IMR-90 (cell line): ENCODE data around the gene CEP41. TPM values are rescaled to one million over a fixed set of nuclear protein-coding genes. Genes with fewer than 3 reads are reported as not detected.

Experiments used
- ATAC-seq: fragments of 200-7000 bp; cut with Tn5 transposase; 2 replicates; pipeline ENCODE4 v1.9.1; 2020; ENCODE audit warnings: low read depth, mild to moderate bottlenecking, moderate library complexity
- BruUV-seq: library from RNA; stranded (reverse); fragments of 400-500 nt; replicated peaks from 2 replicates; lab custom pipeline; 2021; lab: Mats Ljungman, UMichigan
- CTCF ChIA-PET: fragments of 300-600 bp; formaldehyde crosslinking; extraction: SDS; loops from one replicate; lab custom pipeline; 2021; ENCODE audit warnings: antibody characterized with exemption; lab: Yijun Ruan, JAX
- POLR2A ChIA-PET: fragments of 300-600 bp; sonication (Branson Sonifier 250); formaldehyde crosslinking; loops from one replicate; lab custom pipeline; 2022; ENCODE audit warnings: antibody characterized with exemption; ENCODE audit not compliant: unreplicated experiment; lab: Charles Lee
- DNase-seq: peaks from one replicate; pipeline ENCODE4 v3.0.0; 2013
- H2AFZ ChIP-seq: replicated peaks from 2 replicates; pipeline ENCODE3; 2013; ENCODE audit warnings: low read length, mild to moderate bottlenecking; ENCODE audit not compliant: poor library complexity
- H2AK5ac ChIP-seq: 2 replicates; pipeline ENCODE4 v1.6.1; 2013; ENCODE audit warnings: low read depth, low read length, inconsistent platforms
- H2AK9ac ChIP-seq: replicated peaks from 2 replicates; pipeline ENCODE3; 2013; ENCODE audit warnings: mild to moderate bottlenecking, low read depth, low read length, moderate library complexity; ENCODE audit not compliant: poor library complexity
- H2BK120ac ChIP-seq: 2 replicates; pipeline ENCODE4 v1.6.1; 2013; ENCODE audit warnings: low read depth, low read length, inconsistent platforms
- H2BK15ac ChIP-seq: 3 replicates; pipeline ENCODE4 v1.6.1; 2013; ENCODE audit warnings: low read depth, low read length, inconsistent platforms
- H2BK20ac ChIP-seq: 2 replicates; pipeline ENCODE4 v1.6.1; 2013; ENCODE audit warnings: low read depth, mild to moderate bottlenecking, inconsistent platforms, low read length, moderate library complexity
- H2BK5ac ChIP-seq: 2 replicates; pipeline ENCODE4 v1.6.1; 2013; ENCODE audit warnings: mild to moderate bottlenecking, low read depth, low read length, inconsistent platforms; ENCODE audit not compliant: poor library complexity, severe bottlenecking
- H3K14ac ChIP-seq: replicated peaks from 2 replicates; pipeline ENCODE4 v1.6.1; 2013; ENCODE audit warnings: low read depth, low read length, inconsistent platforms
- H3K18ac ChIP-seq: 2 replicates; pipeline ENCODE4 v1.6.1; 2013; ENCODE audit warnings: low read depth, low read length, control low read depth
- H3K23ac ChIP-seq: 2 replicates; pipeline ENCODE4 v1.6.1; 2013; ENCODE audit warnings: low read depth, low read length, inconsistent platforms
- H3K27ac ChIP-seq: 2 replicates; pipeline ENCODE4 v1.5.1; 2013; ENCODE audit warnings: mild to moderate bottlenecking, control low read depth, low read length; ENCODE audit not compliant: insufficient read depth
- H3K27me3 ChIP-seq: 2 replicates; pipeline ENCODE4 v1.6.1; 2013; ENCODE audit warnings: low read length; ENCODE audit not compliant: control insufficient read depth, insufficient read depth
- H3K36me3 ChIP-seq: 2 replicates; pipeline ENCODE4 v1.6.1; 2013; ENCODE audit warnings: low read length, mixed read lengths; ENCODE audit not compliant: control insufficient read depth, insufficient read depth
- H3K4ac ChIP-seq: 2 replicates; pipeline ENCODE4 v1.6.1; 2013; ENCODE audit warnings: low read depth, low read length, inconsistent platforms
- H3K4me1 ChIP-seq: 2 replicates; pipeline ENCODE4 v1.6.1; 2013; ENCODE audit warnings: low read length, mixed read lengths; ENCODE audit not compliant: control insufficient read depth, insufficient read depth
- H3K4me2 ChIP-seq: 2 replicates; pipeline ENCODE4 v1.6.1; 2013; ENCODE audit warnings: low read depth, mild to moderate bottlenecking, control low read depth, low read length, moderate library complexity
- H3K4me3 ChIP-seq: 2 replicates; pipeline ENCODE4 v1.5.1; 2013; ENCODE audit warnings: low read depth, mild to moderate bottlenecking, control low read depth, low read length, moderate library complexity; ENCODE audit not compliant: insufficient read depth
- H3K56ac ChIP-seq: 2 replicates; pipeline ENCODE4 v1.6.1; 2013; ENCODE audit warnings: low read length, inconsistent platforms; ENCODE audit not compliant: insufficient read depth; ENCODE audit errors: extremely low read depth
- H3K79me1 ChIP-seq, 2 experiments: 2 replicates each; pipeline ENCODE4 v1.6.1; 2013; ENCODE audit warnings: low read length in 2 of 2, inconsistent platforms in 1 of 2, low read depth in 1 of 2
- H3K9ac ChIP-seq: 2 replicates; pipeline ENCODE4 v1.6.1; 2013; ENCODE audit warnings: low read depth, low read length, control low read depth
- H3K9me1 ChIP-seq: 2 replicates; pipeline ENCODE4 v1.6.1; 2013; ENCODE audit warnings: low read length, inconsistent platforms; ENCODE audit not compliant: insufficient read depth
- H3K9me3 ChIP-seq: 2 replicates; pipeline ENCODE4 v1.6.1; 2013; ENCODE audit warnings: low read length; ENCODE audit not compliant: control insufficient read depth, insufficient read depth
- H4K20me1 ChIP-seq: 2 replicates; pipeline ENCODE4 v1.6.1; 2013; ENCODE audit warnings: low read length, inconsistent platforms; ENCODE audit not compliant: insufficient read depth
- H4K5ac ChIP-seq: 2 replicates; pipeline ENCODE4 v1.6.1; 2013; ENCODE audit warnings: mild to moderate bottlenecking, low read depth, low read length, control low read depth
- H4K8ac ChIP-seq, 2 experiments: 2 replicates each; pipeline ENCODE4 v1.6.1; 2013; ENCODE audit warnings: low read depth in 2 of 2, low read length in 2 of 2, control low read depth in 1 of 2, inconsistent platforms in 1 of 2
- H4K91ac ChIP-seq: 2 replicates; pipeline ENCODE4 v1.6.1; 2013; ENCODE audit warnings: low read depth, low read length, inconsistent platforms; ENCODE audit not compliant: insufficient read depth
- CEBPB ChIP-seq: IDR thresholded peaks from 2 replicates; pipeline ENCODE4 v1.6.1; 2012; ENCODE audit warnings: low read depth, low read length, improper control_type of control experiment
- FOS ChIP-seq: fragments of 150-350 bp; IDR thresholded peaks from 2 replicates; pipeline ENCODE4 v1.6.1; 2016; ENCODE audit warnings: low read depth, low read length
- MAFK ChIP-seq: IDR thresholded peaks from 2 replicates; pipeline ENCODE4 v1.6.1; 2012; ENCODE audit warnings: low read depth, low read length, improper control_type of control experiment
- MAZ ChIP-seq: IDR thresholded peaks from 2 replicates; pipeline ENCODE4 v1.6.1; 2012; ENCODE audit warnings: low read depth, mild to moderate bottlenecking, low read length, improper control_type of control experiment, moderate library complexity, borderline replicate concordance
- NFE2L2 ChIP-seq: fragments of 150-350 bp; IDR thresholded peaks from 2 replicates; pipeline ENCODE4 v1.6.1; 2016; ENCODE audit warnings: low read depth, mild to moderate bottlenecking, low read length
- POLR2A ChIP-seq: IDR thresholded peaks from 2 replicates; pipeline ENCODE4 v1.6.1; 2012; ENCODE audit warnings: mild to moderate bottlenecking, low read depth, low read length
- RAD21 ChIP-seq: IDR thresholded peaks from 2 replicates; pipeline ENCODE4 v1.6.1; 2012; ENCODE audit warnings: low read length, improper control_type of control experiment
- RCOR1 ChIP-seq: IDR thresholded peaks from 2 replicates; pipeline ENCODE4 v1.6.1; 2012; ENCODE audit warnings: mild to moderate bottlenecking, low read length, improper control_type of control experiment; ENCODE audit not compliant: insufficient replicate concordance
- SMC3 ChIP-seq: fragments of 150-350 bp; IDR thresholded peaks from 2 replicates; pipeline ENCODE4 v1.6.1; 2016; ENCODE audit warnings: low read depth, mild to moderate bottlenecking, antibody characterized with exemption, low read length, moderate library complexity
- USF2 ChIP-seq: fragments of 150-350 bp; IDR thresholded peaks from 2 replicates; pipeline ENCODE4 v1.6.1; 2017; ENCODE audit warnings: mild to moderate bottlenecking, antibody characterized with exemption, low read length, low read depth
- WGBS, 2 experiments: methylation state at CpG; one replicate each; pipeline versions ENCODE4 v1.1.5 to v1.1.7; 2013; ENCODE audit warnings: missing lambda C conversion rate in 2 of 2; ENCODE audit not compliant: insufficient read length in 1 of 2; ENCODE audit errors: extremely low coverage in 2 of 2; 5-methylcytosine and 5-hydroxymethylcytosine counted together
- dilution Hi-C: fragments of 300-500 bp; cut with HindIII; formaldehyde crosslinking; loops from one replicate; pipeline ENCODE4 v1.14.3; 2018; ENCODE audit warnings: low sequenced_read_pairs; ENCODE audit not compliant: unreplicated experiment
- in situ Hi-C: fragments of 300-500 bp; cut with MboI; formaldehyde crosslinking; loops from 3 replicates; pipeline ENCODE4 v1.14.3; 2019; ENCODE audit warnings: low sequenced_read_pairs, inconsistent platforms, mixed read lengths
- intact Hi-C: fragments of 100-400 bp; cut with micrococcal nuclease; formaldehyde crosslinking; loops from 2 replicates; pipeline ENCODE4 v1.10.0; 2022
- polyA plus RNA-seq, 3 experiments: library from polyadenylated mRNA; depleted of rRNA; stranded (reverse); fragments of >200 nt; gene quantifications; 2 replicates each; pipeline ENCODE4 v1.2.3, GENCODE V29; 2012; ENCODE audit warnings: low replicate concordance in 1 of 3
- total RNA-seq: library from RNA; depleted of rRNA; stranded (reverse); fragments of >200 nt; gene quantifications from 2 replicates; pipeline ENCODE4 v1.2.3, GENCODE V29; 2012
- TF ChIP-seq, protein P1 (sequence below): fragments of 150-350 bp; IDR thresholded peaks from 2 replicates; pipeline ENCODE4 v1.6.1; 2016; ENCODE audit warnings: low read depth, mild to moderate bottlenecking, low read length, moderate library complexity, borderline replicate concordance
- TF ChIP-seq, protein P2 (sequence below): conservative IDR thresholded peaks from 2 replicates; pipeline ENCODE4 v1.5.1; 2012; ENCODE audit warnings: mild to moderate bottlenecking, low read depth, low read length, improper control_type of control experiment

Gene CEP41
- total and polyA plus RNA-seq, 2 of the 4 experiments (the other 2 are of a cell fraction), result 12.2 to 21.9 TPM

DNA sequence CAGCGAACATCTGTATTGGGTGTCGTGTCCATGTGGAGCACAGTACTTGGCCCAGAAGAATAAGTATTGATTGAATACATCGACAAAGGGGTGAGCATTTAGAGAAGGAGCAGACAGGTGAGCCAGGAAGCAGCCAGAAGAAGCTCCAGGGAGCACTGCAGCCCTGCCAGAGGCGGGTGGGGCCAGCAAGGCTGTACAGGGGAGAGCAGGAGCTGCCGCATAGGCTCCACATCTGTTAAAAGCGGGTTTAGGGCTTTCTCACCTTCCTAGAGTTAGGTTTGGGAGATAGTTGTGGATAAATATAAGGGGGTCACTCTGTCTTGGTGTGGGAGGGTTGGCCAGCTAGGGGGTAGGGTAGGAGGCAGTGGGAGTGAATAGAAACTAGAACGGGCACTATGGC lies 61.8 kb downstream of the CEP41 start:
- no TSS peak for BruUV-seq
- no peak overlapping the region for H3K4ac ChIP-seq
- H3K9ac ChIP-seq, result no peak overlapping the region
- H4K8ac ChIP-seq, result no peak overlapping the region; a peak in 1 of 4 replicates
- H3K27ac ChIP-seq, result no peak overlapping the region
- H2AK5ac ChIP-seq, result peak overlapping the region; percentile 51; the same call in 1 of the 2 replicates
- H4K91ac ChIP-seq, result peak overlapping the region; percentile 61; the same call in 1 of the 2 replicates
- H3K14ac ChIP-seq, result no peak overlapping the region
- H2BK5ac ChIP-seq, result no peak overlapping the region
- in situ Hi-C loops, result no loop called here
- H3K27me3 ChIP-seq, result no peaks in the 10 kb centered on the region
- ChIA-PET POLR2A (no interaction called here), CTCF (no interaction called here)
- dilution Hi-C loops, result no loop called here
- no peak overlapping the region for H3K4me3 ChIP-seq
- peaks cover 4% of the 10 kb centered on the region; the same call in 1 of the 2 replicates for H3K9me3 ChIP-seq
- no peaks in the 10 kb centered on the region for H3K36me3 ChIP-seq
- intact Hi-C loops, result no loop called here
- no peak overlapping the region for H4K5ac ChIP-seq
- no peak overlapping the region for H3K18ac ChIP-seq
- peak overlapping the region; percentile 6; the same call in 1 of the 2 replicates for H2BK20ac ChIP-seq
- no peak overlapping the region for H3K56ac ChIP-seq
- peak overlapping the region; percentile 5; the same call in 1 of the 2 replicates for H2BK120ac ChIP-seq
- DNase-seq, result no peak
- H2AFZ ChIP-seq, result no peak overlapping the region
- no peak for ATAC-seq
- no peak overlapping the region for H3K23ac ChIP-seq
- peaks cover 17% of the 10 kb centered on the region for H3K4me1 ChIP-seq
- WGBS, 2 experiments, result 100% methylated on average over 3 of the region's 7 CpGs; no CpG with 5 or more reads in 1 of the 2 experiments
- TF ChIP-seq RCOR1 (no peak), FOS (no peak), USF2 (no peak), SMC3 (no peak), NFE2L2 (no peak), POLR2A (no peak), RAD21 (no peak), CEBPB (no peak), MAZ (no peak), MAFK (no peak)
- TF ChIP-seq, protein P1, sequence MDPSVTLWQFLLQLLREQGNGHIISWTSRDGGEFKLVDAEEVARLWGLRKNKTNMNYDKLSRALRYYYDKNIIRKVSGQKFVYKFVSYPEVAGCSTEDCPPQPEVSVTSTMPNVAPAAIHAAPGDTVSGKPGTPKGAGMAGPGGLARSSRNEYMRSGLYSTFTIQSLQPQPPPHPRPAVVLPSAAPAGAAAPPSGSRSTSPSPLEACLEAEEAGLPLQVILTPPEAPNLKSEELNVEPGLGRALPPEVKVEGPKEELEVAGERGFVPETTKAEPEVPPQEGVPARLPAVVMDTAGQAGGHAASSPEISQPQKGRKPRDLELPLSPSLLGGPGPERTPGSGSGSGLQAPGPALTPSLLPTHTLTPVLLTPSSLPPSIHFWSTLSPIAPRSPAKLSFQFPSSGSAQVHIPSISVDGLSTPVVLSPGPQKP, result no peak
- TF ChIP-seq, protein P2, sequence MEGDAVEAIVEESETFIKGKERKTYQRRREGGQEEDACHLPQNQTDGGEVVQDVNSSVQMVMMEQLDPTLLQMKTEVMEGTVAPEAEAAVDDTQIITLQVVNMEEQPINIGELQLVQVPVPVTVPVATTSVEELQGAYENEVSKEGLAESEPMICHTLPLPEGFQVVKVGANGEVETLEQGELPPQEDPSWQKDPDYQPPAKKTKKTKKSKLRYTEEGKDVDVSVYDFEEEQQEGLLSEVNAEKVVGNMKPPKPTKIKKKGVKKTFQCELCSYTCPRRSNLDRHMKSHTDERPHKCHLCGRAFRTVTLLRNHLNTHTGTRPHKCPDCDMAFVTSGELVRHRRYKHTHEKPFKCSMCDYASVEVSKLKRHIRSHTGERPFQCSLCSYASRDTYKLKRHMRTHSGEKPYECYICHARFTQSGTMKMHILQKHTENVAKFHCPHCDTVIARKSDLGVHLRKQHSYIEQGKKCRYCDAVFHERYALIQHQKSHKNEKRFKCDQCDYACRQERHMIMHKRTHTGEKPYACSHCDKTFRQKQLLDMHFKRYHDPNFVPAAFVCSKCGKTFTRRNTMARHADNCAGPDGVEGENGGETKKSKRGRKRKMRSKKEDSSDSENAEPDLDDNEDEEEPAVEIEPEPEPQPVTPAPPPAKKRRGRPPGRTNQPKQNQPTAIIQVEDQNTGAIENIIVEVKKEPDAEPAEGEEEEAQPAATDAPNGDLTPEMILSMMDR, result no peak
- no peak overlapping the region; the same call in 2 of the 3 replicates for H2BK15ac ChIP-seq
- peaks cover 0 to 9% of the 10 kb centered on the region in 2 experiments; a peak in 1 of 4 replicates for H3K79me1 ChIP-seq
- no peaks in the 10 kb centered on the region for H4K20me1 ChIP-seq
- H2AK9ac ChIP-seq, result no peak overlapping the region
- no peak overlapping the region for H3K4me2 ChIP-seq
- peaks cover 15% of the 10 kb centered on the region; the same call in 1 of the 2 replicates for H3K9me1 ChIP-seq
